ENCODE results near the gene STPG2.
"Not testable (repeated sequence)": the region's sequence is repeated elsewhere in the genome, so short reads cannot be mapped to it uniquely, and the experiment has no call there.

The STPG2 gene

GRCh38 chr4:97942951-97943350 is 200.3 kb downstream of the STPG2 start:
- no peak for DNase-seq (ENCODE audit: low spot score)

GRCh38 chr4:97942137-97942536 is 201.1 kb downstream of the STPG2 start:
- DNase-seq (ENCODE audit: low spot score) = no peak

GRCh38 chr4:97938141-97938540 is 205.1 kb downstream of the STPG2 start:
- DNase-seq (ENCODE audit: low spot score) = no peak

- no peak for DNase-seq (ENCODE audit: low spot score)
These were observed 218.8 kb downstream of the STPG2 start for GRCh38 chr4:97924341-97924958.

- no peak for DNase-seq (ENCODE audit: low spot score)
These were observed 220.2 kb downstream of the STPG2 start for GRCh38 chr4:97923096-97923495.

- DNase-seq (ENCODE audit: low spot score) = no peak
These were observed 226.2 kb downstream of the STPG2 start for GRCh38 chr4:97917115-97917514.

GRCh38 chr4:97912156-97912555 is 231.1 kb downstream of the STPG2 start:
- no peak for DNase-seq (ENCODE audit: low spot score)

- DNase-seq (ENCODE audit: low spot score) = peak; percentile 5
These were observed 231.9 kb downstream of the STPG2 start for GRCh38 chr4:97911236-97911906.

- DNase-seq (ENCODE audit: low spot score) = peak; percentile 34
These were observed 233.3 kb downstream of the STPG2 start for GRCh38 chr4:97910005-97910404.

GRCh38 chr4:97903436-97904189 is 239.7 kb downstream of the STPG2 start:
- not testable (repeated sequence) for DNase-seq (ENCODE audit: low spot score)

- no peak for DNase-seq (ENCODE audit: low spot score)
These were observed 243.0 kb downstream of the STPG2 start for GRCh38 chr4:97900229-97900628.

GRCh38 chr4:97892592-97893266 is 250.5 kb downstream of the STPG2 start:
- DNase-seq (ENCODE audit: low spot score) = no peak

GRCh38 chr4:97879942-97880341 is 263.3 kb downstream of the STPG2 start:
- DNase-seq (ENCODE audit: low spot score) = no peak

- DNase-seq (ENCODE audit: low spot score) = no peak
These were observed 275.2 kb downstream of the STPG2 start for GRCh38 chr4:97868097-97868496.

- no peak for DNase-seq (ENCODE audit: low spot score)
These were observed 275.7 kb downstream of the STPG2 start for GRCh38 chr4:97867557-97868091.

- no peak for DNase-seq (ENCODE audit: low spot score)
These were observed 276.3 kb downstream of the STPG2 start for GRCh38 chr4:97866821-97867556.

GRCh38 chr4:97851115-97851514 is 292.2 kb downstream of the STPG2 start:
- no peak for DNase-seq (ENCODE audit: low spot score)

- DNase-seq (ENCODE audit: low spot score) = no peak
These were observed 297.5 kb downstream of the STPG2 start for GRCh38 chr4:97845758-97846157.

GRCh38 chr4:97841512-97841911 is 301.8 kb downstream of the STPG2 start:
- no peak for DNase-seq (ENCODE audit: low spot score)

- no peak for DNase-seq (ENCODE audit: low spot score)
These were observed 306.6 kb downstream of the STPG2 start for GRCh38 chr4:97836662-97837061.

GRCh38 chr4:97828646-97829045 is 314.6 kb downstream of the STPG2 start:
- DNase-seq (ENCODE audit: low spot score) = no peak

GRCh38 chr4:97819294-97819693 is 324.0 kb downstream of the STPG2 start:
- no peak for DNase-seq (ENCODE audit: low spot score)

Measured in NAMALWA (cell line).